GM12878 (cell line): ENCODE data around the gene JAML. TPM values are rescaled to one million over a fixed set of nuclear protein-coding genes. Genes with fewer than 3 reads are reported as not detected.

ENCODE experiments used
- ATAC-seq: fragments of 200-7000 bp; cut with Tn5 transposase; 3 replicates; pipeline ENCODE4 v1.9.1; 2020; ENCODE audit warnings: mild to moderate bottlenecking, moderate library complexity
- BruUV-seq: library from RNA; stranded (reverse); fragments of 400-500 nt; replicated peaks from 2 replicates; lab custom pipeline; 2021; lab: Mats Ljungman, UMichigan
- CTCF ChIA-PET: fragments of 300-600 bp; sonication (Branson Sonifier 250); formaldehyde crosslinking; extraction: SDS; loops from one replicate; lab custom pipeline; 2021; ENCODE audit warnings: inconsistent platforms; lab: Yijun Ruan, JAX
- POLR2A ChIA-PET: fragments of 350-600 bp; formaldehyde crosslinking; extraction: SDS; loops from one replicate; lab custom pipeline; 2021; ENCODE audit warnings: inconsistent platforms; lab: Charles Lee
- RAD21 ChIA-PET: fragments of 300-600 bp; sonication (Branson Sonifier 250); formaldehyde crosslinking; loops from one replicate; lab custom pipeline; 2023; ENCODE audit warnings: antibody characterized with exemption; ENCODE audit not compliant: unreplicated experiment; lab: Charles Lee
- SMC1A ChIA-PET: fragments of 300-600 bp; sonication (Branson Sonifier 250); formaldehyde crosslinking; loops from one replicate; lab custom pipeline; 2023; ENCODE audit not compliant: unreplicated experiment, uncharacterized antibody; lab: Charles Lee
- DNase-seq: peaks from one replicate; pipeline ENCODE4 v3.0.0-alpha.2; 2011; ENCODE audit warnings: low read depth, low spot score
- FAIRE-seq: peaks from 3 replicates; lab custom pipeline; 2011; peaks lifted over from hg19 to GRCh38; lab: Jason Lieb, UNC
- H2AFZ ChIP-seq: 2 replicates; pipeline ENCODE4 v1.6.0; 2011; ENCODE audit warnings: low read depth, low read length, control low read depth; ENCODE audit not compliant: control insufficient read depth
- H3K27ac ChIP-seq: 2 replicates; pipeline ENCODE4 v1.5.1; 2011; ENCODE audit warnings: control low read depth; ENCODE audit not compliant: control insufficient read depth, insufficient read depth
- H3K27me3 ChIP-seq, 2 experiments: replicated peaks in 1 of 2; 2 replicates each; pipeline versions ENCODE4 v1.6.0 to v1.6.1; 2011; ENCODE audit warnings: low read length in 1 of 2; ENCODE audit not compliant: control insufficient read depth in 2 of 2, insufficient read depth in 2 of 2
- H3K36me3 ChIP-seq, 2 experiments: 2 replicates each; pipeline ENCODE4 v1.5.1; 2011; ENCODE audit warnings: low read length in 1 of 2; ENCODE audit not compliant: control insufficient read depth in 2 of 2, insufficient read depth in 2 of 2
- H3K4me1 ChIP-seq: 2 replicates; pipeline ENCODE4 v1.6.1; 2011; ENCODE audit warnings: mild to moderate bottlenecking, low read length, moderate library complexity, mixed read lengths; ENCODE audit not compliant: control insufficient read depth, insufficient read depth
- H3K4me2 ChIP-seq: 2 replicates; pipeline ENCODE4 v1.6.0; 2011; ENCODE audit warnings: control low read depth; ENCODE audit not compliant: control insufficient read depth, insufficient read depth
- H3K4me3 ChIP-seq: fragments of 200-600 bp; sonication (generic); 2 replicates; pipeline ENCODE4 v1.5.1; 2016
- H3K79me2 ChIP-seq: 2 replicates; pipeline ENCODE4 v1.6.0; 2011; ENCODE audit warnings: low read length; ENCODE audit not compliant: control insufficient read depth, insufficient read depth
- H3K9ac ChIP-seq: 2 replicates; pipeline ENCODE4 v1.8.0; 2011; ENCODE audit warnings: low read length, control low read depth, mixed read lengths; ENCODE audit not compliant: control insufficient read depth, insufficient read depth
- H3K9me3 ChIP-seq: replicated peaks from 3 replicates; pipeline ENCODE4 v1.5.1; 2011; ENCODE audit warnings: mild to moderate bottlenecking, low read length; ENCODE audit not compliant: control insufficient read depth, insufficient read depth
- H4K20me1 ChIP-seq: 2 replicates; pipeline ENCODE4 v1.6.0; 2011; ENCODE audit not compliant: control insufficient read depth, insufficient read depth
- GABPA ChIP-seq: IDR thresholded peaks from 2 replicates; pipeline ENCODE4 v1.6.1; 2014; ENCODE audit warnings: antibody characterized with exemption, low read depth, mild to moderate bottlenecking, inconsistent platforms
- HDGF ChIP-seq: fragments of 450-650 bp; IDR thresholded peaks from 2 replicates; pipeline ENCODE4 v1.6.1; 2016; ENCODE audit warnings: antibody characterized with exemption
- HSF1 ChIP-seq: fragments of 150-350 bp; IDR thresholded peaks from 2 replicates; pipeline ENCODE4 v1.6.1; 2014; ENCODE audit warnings: mild to moderate bottlenecking, low read depth, low read length
- IRF5 ChIP-seq: fragments of 450-650 bp; IDR thresholded peaks from 2 replicates; pipeline ENCODE4 v1.6.1; 2017; ENCODE audit warnings: borderline replicate concordance
- SMAD5 ChIP-seq: IDR thresholded peaks from 2 replicates; pipeline ENCODE4 v1.6.1; 2016; ENCODE audit warnings: antibody characterized with exemption, low read depth
- ZNF24 ChIP-seq: fragments of 450-650 bp; IDR thresholded peaks from 2 replicates; pipeline ENCODE4 v1.6.1; 2017; ENCODE audit warnings: antibody characterized with exemption, mild to moderate bottlenecking
- ZNF384 ChIP-seq: IDR thresholded peaks from 2 replicates; pipeline ENCODE4 v1.6.1; 2012; ENCODE audit warnings: low read depth, mild to moderate bottlenecking, low read length, improper control_type of control experiment, borderline replicate concordance
- WGBS: methylation state at CpG from one replicate; pipeline ENCODE4 v1.1.6; 2016; ENCODE audit warnings: low lambda C conversion rate; ENCODE audit not compliant: insufficient replicate concordance, insufficient coverage; ENCODE audit errors: missing lambda C conversion rate; 5-methylcytosine and 5-hydroxymethylcytosine counted together
- in situ Hi-C: fragments of 300-500 bp; cut with MboI; formaldehyde crosslinking; loops from 9 replicates; pipeline ENCODE4 v1.14.3; 2018; ENCODE audit warnings: mixed read lengths
- intact Hi-C: fragments of 100-400 bp; cut with micrococcal nuclease; formaldehyde crosslinking; loops from one replicate; pipeline ENCODE4 v1.14.2; 2022; ENCODE audit not compliant: unreplicated experiment
- polyA plus RNA-seq, 11 experiments: library from polyadenylated mRNA; depleted of rRNA in 4 of 11; unstranded in 6 of 11; stranded (reverse) in 5 of 11; fragments of >200 nt; fragmentation: Nextera tagmentation in 4 of 11; fragmentation: Illumina TruSeq in 1 of 11; extraction: Ambion mirVana in 4 of 11; extraction: Trizol in 1 of 11; gene quantifications; 1 replicate in 1 of 11; 2 replicates in 10 of 11; pipeline versions ENCODE4 v1.2.1 to v1.2.3, GENCODE V29; 2011 to 2016; ENCODE audit warnings: inconsistent platforms in 2 of 11, missing spikeins in 2 of 11, low read depth in 1 of 11
- total RNA-seq, 4 experiments: library from RNA; depleted of rRNA in 3 of 4; stranded (reverse); fragments of >200 nt in 3 of 4; fragmentation: Illumina TruSeq in 1 of 4; extraction: Trizol in 1 of 4; gene quantifications; 2 replicates each; pipeline versions ENCODE4 v1.2.1 to v1.2.3, GENCODE V29; 2013 to 2021

The JAML gene
- total and polyA plus RNA-seq, 10 of the 15 experiments (the other 5 are each of a cell fraction or from before 2014, with no cell fraction given), result 0.60 to 8.1 (median 3.5) TPM

GRCh38 chr11:118217575-118217974 lies 7.2 kb downstream of the JAML start:
- TF ChIP-seq HDGF (no peak), IRF5 (no peak), GABPA (no peak), ZNF384 (no peak), SMAD5 (no peak), HSF1 (no peak), ZNF24 (peak; percentile 56; the same call in 1 of the 2 replicates)
- intact Hi-C loops (loop anchor here (1.0 kb wide), 1 partner anchor 35 kb away; the partner anchor contains the start of gene MPZL3), in situ Hi-C loops (no loop called here)
- no peaks in the 10 kb centered on the region for H3K36me3 ChIP-seq
- ChIA-PET POLR2A (interaction anchor here (2.0 kb wide), 1 partner anchor 34 kb away, joined by 6 read pairs; the partner anchor contains the start of gene MPZL3), SMC1A (interaction anchor here (2.2 to 5.8 kb wide), 4 partner anchors 8 to 27 kb away, joined by 5 to 80 read pairs (median 56); partner anchors contain the start of gene JAML), RAD21 (interaction anchor here (1.2 to 1.8 kb wide), 2 partner anchors 23 to 78 kb away, joined by 3 to 6 read pairs; no protein-coding TSS in a partner anchor), CTCF (interaction anchor here (1.3 to 6.9 kb wide), 5 partner anchors 9 to 78 kb away, joined by 4 to 62 read pairs (median 4); no protein-coding TSS in a partner anchor)
- 0 out of 2 replicates have a peak overlapping the region, but pooled peaks have one; percentile 15 for H3K4me3 ChIP-seq
- no TSS peak for BruUV-seq
- FAIRE-seq (peak; percentile 27), DNase-seq (no peak), ATAC-seq (peak; percentile 62)
- 62% methylated on average over 3 of the region's 3 CpGs for WGBS
- H3K27ac ChIP-seq, result no peak overlapping the region
- no peaks in the 10 kb centered on the region for H3K27me3 ChIP-seq
- no peak overlapping the region for H3K9ac ChIP-seq
- H2AFZ ChIP-seq, result no peak overlapping the region
- no peaks in the 10 kb centered on the region for H3K9me3 ChIP-seq
- H3K4me2 ChIP-seq, result no peak overlapping the region; the same call in 1 of the 2 replicates
- H4K20me1 ChIP-seq, result no peaks in the 10 kb centered on the region
- H3K4me1 ChIP-seq, result peaks cover 36% of the 10 kb centered on the region
- no peaks in the 10 kb centered on the region for H3K79me2 ChIP-seq
